Breast epithelium (tissue), 4 donors: Measurements from ENCODE around the gene KIF6. TPM values are rescaled to one million over a fixed set of nuclear protein-coding genes. Genes with fewer than 3 reads are reported as not detected.

Experiments used
- DNase-seq, 2 donors: peaks; one replicate each; pipeline ENCODE4 v3.0.0-alpha.2; 2019; ENCODE audit warnings: low spot score in 2 of 2
- H3K27ac ChIP-seq, 2 donors: fragments of 200-600 bp; sonication (generic) in 1 of 2; one replicate each; pipeline ENCODE4 v1.5.1; 2016 to 2019; ENCODE audit warnings: mild to moderate bottlenecking in 1 of 2
- H3K27me3 ChIP-seq, 2 donors: fragments of 200-600 bp; sonication (generic) in 1 of 2; one replicate each; pipeline versions ENCODE4 v1.5.1 to v1.6.0; 2017 to 2019; ENCODE audit warnings: control low read depth in 1 of 2, mild to moderate bottlenecking in 1 of 2
- H3K36me3 ChIP-seq: fragments of 200-600 bp; one replicate; pipeline ENCODE4 v1.5.1; 2019
- H3K4me1 ChIP-seq, 2 donors: fragments of 200-600 bp; sonication (generic); one replicate each; pipeline ENCODE4 v1.5.1; 2016 to 2019; ENCODE audit warnings: control low read depth in 1 of 2
- H3K4me3 ChIP-seq, 3 donors: fragments of 200-600 bp; sonication (generic); 1 replicate in 2 of 3; 2 replicates in 1 of 3; pipeline ENCODE4 v1.5.1; 2016 to 2019; ENCODE audit warnings: mild to moderate bottlenecking in 3 of 3, moderate library complexity in 2 of 3
- H3K9me3 ChIP-seq, 2 donors: fragments of 200-600 bp; sonication (generic) in 1 of 2; one replicate each; pipeline ENCODE4 v1.5.1; 2016 to 2019; ENCODE audit warnings: control low read depth in 1 of 2
- CTCF ChIP-seq, 3 donors: fragments of 450-650 bp; IDR thresholded peaks; one replicate each; pipeline ENCODE4 v1.5.1; 2016 to 2017; ENCODE audit warnings: antibody characterized with exemption in 3 of 3, mild to moderate bottlenecking in 3 of 3, moderate library complexity in 3 of 3
- POLR2A ChIP-seq: fragments of 450-650 bp; IDR thresholded peaks from one replicate; pipeline ENCODE4 v1.6.1; 2016; ENCODE audit warnings: antibody characterized with exemption, mild to moderate bottlenecking, moderate library complexity
- POLR2AphosphoS5 ChIP-seq, 3 donors: sonication (generic); formaldehyde crosslinking; IDR thresholded peaks; one replicate each; pipeline ENCODE4 v1.6.1; 2017; ENCODE audit warnings: antibody characterized with exemption in 3 of 3
- intact Hi-C: fragments of 100-400 bp; cut with DNase I; formaldehyde crosslinking; loops from one replicate; pipeline ENCODE4 v1.15.1; 2023; ENCODE audit warnings: low total_unique reads
- total RNA-seq, 3 donors: library from RNA; depleted of rRNA; stranded (reverse); fragments of >200 nt; gene quantifications; one replicate each; pipeline ENCODE4 v1.1.0, GENCODE V29; 2016

The KIF6 gene
- total RNA-seq, 3 donors from 2014 or later = under 0.01 to 0.80 (median 0.15) TPM

- DNase-seq = no peak
- intact Hi-C loops = no loop called here
- Histone ChIP-seq H3K27ac (no peak overlapping the region), H3K4me1 (no peaks in the 10 kb centered on the region), H3K36me3 (no peaks in the 10 kb centered on the region), H3K27me3 (no peaks in the 10 kb centered on the region), H3K9me3 (no peaks in the 10 kb centered on the region), H3K4me3 (no peak overlapping the region)
- no peak for TF ChIP-seq POLR2AphosphoS5 (IDR thresholded peaks at IDR 0.05)
- TF ChIP-seq CTCF (IDR thresholded peaks at IDR 0.05) = no peak
- no peak for TF ChIP-seq POLR2A
Measured at GRCh38 chr6:39400026-39400425, 325.2 kb downstream of the KIF6 start.

GRCh38 chr6:39396854-39397253, 328.4 kb downstream of the KIF6 start:
- no peaks in the 10 kb centered on the region for H3K27me3 ChIP-seq
- H3K4me3 ChIP-seq = no peak overlapping the region
- no peaks in the 10 kb centered on the region for H3K4me1 ChIP-seq
- no peak for DNase-seq
- no peak for TF ChIP-seq POLR2AphosphoS5 (IDR thresholded peaks at IDR 0.05)
- no peak for TF ChIP-seq CTCF (IDR thresholded peaks at IDR 0.05)
- no peak for TF ChIP-seq POLR2A
- no peaks in the 10 kb centered on the region for H3K36me3 ChIP-seq
- H3K9me3 ChIP-seq = no peaks in the 10 kb centered on the region
- intact Hi-C loops = no loop called here
- H3K27ac ChIP-seq = no peak overlapping the region

GRCh38 chr6:39393075-39393474, 332.1 kb downstream of the KIF6 start:
- intact Hi-C loops = no loop called here
- H3K27ac ChIP-seq = no peak overlapping the region
- TF ChIP-seq POLR2A (no peak), POLR2AphosphoS5 (IDR thresholded peaks at IDR 0.05) (no peak), CTCF (IDR thresholded peaks at IDR 0.05) (no peak)
- no peak overlapping the region for H3K4me3 ChIP-seq
- no peaks in the 10 kb centered on the region for H3K4me1 ChIP-seq
- H3K27me3 ChIP-seq = no peaks in the 10 kb centered on the region
- no peaks in the 10 kb centered on the region for H3K36me3 ChIP-seq
- DNase-seq = no peak
- no peaks in the 10 kb centered on the region for H3K9me3 ChIP-seq

GRCh38 chr6:39391182-39391581, 334.0 kb downstream of the KIF6 start:
- DNase-seq = no peak
- Histone ChIP-seq H3K27ac (no peak overlapping the region), H3K36me3 (no peaks in the 10 kb centered on the region), H3K27me3 (no peaks in the 10 kb centered on the region), H3K4me3 (no peak overlapping the region), H3K4me1 (no peaks in the 10 kb centered on the region), H3K9me3 (no peaks in the 10 kb centered on the region)
- TF ChIP-seq POLR2A (no peak), POLR2AphosphoS5 (IDR thresholded peaks at IDR 0.05) (no peak), CTCF (IDR thresholded peaks at IDR 0.05) (no peak)
- intact Hi-C loops = no loop called here

GRCh38 chr6:39389484-39389767, 335.8 kb downstream of the KIF6 start:
- Histone ChIP-seq H3K4me3 (no peak overlapping the region), H3K27me3 (no peaks in the 10 kb centered on the region), H3K4me1 (no peaks in the 10 kb centered on the region), H3K36me3 (no peaks in the 10 kb centered on the region), H3K9me3 (no peaks in the 10 kb centered on the region), H3K27ac (no peak overlapping the region)
- no peak for DNase-seq
- intact Hi-C loops = no loop called here
- TF ChIP-seq POLR2AphosphoS5 (IDR thresholded peaks at IDR 0.05) = no peak
- no peak for TF ChIP-seq POLR2A
- no peak for TF ChIP-seq CTCF (IDR thresholded peaks at IDR 0.05)
